PC-9 (cell line): ENCODE results near the gene APBA2. TPM values are rescaled to one million over a fixed set of nuclear protein-coding genes. Genes with fewer than 3 reads are reported as not detected.

Experiments
- BruUV-seq: library from RNA; stranded (reverse); fragments of 400-500 nt; replicated peaks from 2 replicates; lab custom pipeline; 2021; lab: Mats Ljungman, UMichigan
- CTCF ChIA-PET: fragments of 300-600 bp; sonication (Branson Sonifier 250); formaldehyde crosslinking; loops from one replicate; lab custom pipeline; 2022; ENCODE audit warnings: antibody characterized with exemption; lab: Charles Lee
- POLR2A ChIA-PET: fragments of 300-600 bp; sonication (Branson Sonifier 250); formaldehyde crosslinking; loops from one replicate; lab custom pipeline; 2022; ENCODE audit warnings: antibody characterized with exemption; ENCODE audit not compliant: unreplicated experiment; lab: Charles Lee
- DNase-seq, 2 experiments: peaks; one replicate each; pipeline versions ENCODE4 v3.0.0 to v3.0.0-alpha.2; 2015 to 2022; ENCODE audit warnings: mixed read lengths in 1 of 2
- H2AFZ ChIP-seq: fragments of 200-600 bp; sonication (generic); 2 replicates; pipeline ENCODE4 v1.8.1; 2017; ENCODE audit warnings: antibody characterized with exemption
- H3F3A ChIP-seq: fragments of 200-600 bp; sonication (generic); 2 replicates; pipeline ENCODE4 v1.8.1; 2017; ENCODE audit warnings: antibody characterized with exemption, mild to moderate bottlenecking, low read depth; ENCODE audit not compliant: insufficient read depth
- H3K27ac ChIP-seq: fragments of 200-600 bp; sonication (generic); 2 replicates; pipeline ENCODE4 v1.6.1; 2016; ENCODE audit warnings: mixed run types
- H3K27me3 ChIP-seq: fragments of 200-600 bp; sonication (generic); 2 replicates; pipeline ENCODE4 v1.6.1; 2016; ENCODE audit warnings: low read depth, mixed run types; ENCODE audit not compliant: insufficient read depth
- H3K36me3 ChIP-seq: fragments of 200-600 bp; sonication (generic); 2 replicates; pipeline ENCODE4 v1.6.1; 2016; ENCODE audit warnings: low read depth, mixed run types
- H3K4me1 ChIP-seq: fragments of 200-600 bp; sonication (generic); replicated peaks from 2 replicates; pipeline ENCODE4 v1.6.1; 2016; ENCODE audit warnings: mixed run types; ENCODE audit not compliant: insufficient read depth
- H3K4me2 ChIP-seq: fragments of 200-600 bp; sonication (generic); 2 replicates; pipeline ENCODE4 v1.6.1; 2017; ENCODE audit warnings: mixed run types
- H3K4me3 ChIP-seq: fragments of 200-600 bp; sonication (generic); 2 replicates; pipeline ENCODE4 v1.6.1; 2016; ENCODE audit warnings: mixed run types
- H3K79me2 ChIP-seq: fragments of 200-600 bp; sonication (generic); 2 replicates; pipeline ENCODE4 v1.6.1; 2017; ENCODE audit warnings: low read depth, mixed run types
- H3K9me2 ChIP-seq: fragments of 200-600 bp; sonication (generic); 2 replicates; pipeline ENCODE4 v1.8.1; 2017; ENCODE audit warnings: mild to moderate bottlenecking; ENCODE audit not compliant: insufficient read depth
- H3K9me3 ChIP-seq: fragments of 200-600 bp; sonication (generic); 2 replicates; pipeline ENCODE4 v1.8.1; 2016; ENCODE audit warnings: low read depth; ENCODE audit not compliant: insufficient read depth
- H4K20me1 ChIP-seq: fragments of 200-600 bp; sonication (generic); 2 replicates; pipeline ENCODE4 v1.8.1; 2017; ENCODE audit not compliant: insufficient read depth
- EZH2 ChIP-seq: fragments of 200-600 bp; sonication (generic); IDR thresholded peaks from 2 replicates; pipeline ENCODE4 v1.8.0; 2017; ENCODE audit warnings: antibody characterized with exemption, low read depth
- intact Hi-C: fragments of 100-400 bp; cut with micrococcal nuclease; formaldehyde crosslinking; loops from one replicate; pipeline ENCODE4 v1.10.0; 2022; ENCODE audit not compliant: unreplicated experiment
- total RNA-seq: library from RNA; stranded (reverse); gene quantifications from 2 replicates; pipeline ENCODE4 v1.2.3, GENCODE V29; 2021
- TF ChIP-seq, protein P1 (sequence below): fragments of 200-600 bp; sonication (generic); conservative IDR thresholded peaks from 2 replicates; pipeline ENCODE4 v1.6.1; 2017; ENCODE audit warnings: mixed run types, antibody characterized with exemption, mild to moderate bottlenecking, moderate library complexity

Gene APBA2
- total RNA-seq, 1 experiment from 2014 or later: not detected

DNA sequence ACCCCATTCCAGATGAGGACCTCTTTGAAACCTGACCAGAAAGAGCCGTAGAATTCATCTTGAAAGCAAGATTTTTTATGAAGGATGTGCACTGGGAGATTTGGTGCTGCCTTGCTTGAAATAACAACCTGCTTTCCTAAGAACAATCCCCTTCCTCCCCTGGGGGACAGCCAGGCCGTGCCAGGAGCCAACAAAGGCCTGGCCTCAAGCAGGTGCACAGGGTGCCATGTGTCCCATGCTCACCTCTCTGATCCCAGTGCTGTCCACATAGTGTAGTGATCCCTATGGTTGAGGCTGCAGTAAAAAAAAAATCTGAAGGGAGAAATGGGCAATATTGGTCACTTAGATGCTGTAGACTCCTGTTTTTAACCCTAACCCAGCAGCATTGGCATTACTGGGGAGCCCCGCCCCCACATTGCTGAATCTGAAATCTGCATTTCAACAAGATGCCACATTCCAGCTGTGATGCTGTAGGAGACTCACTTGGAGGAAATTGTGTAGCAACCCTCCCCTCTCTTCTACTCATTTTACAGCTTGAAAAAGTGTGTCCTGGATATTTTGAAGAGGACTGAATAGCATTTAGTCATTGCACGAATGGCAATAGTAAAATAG is 171.2 kb downstream of the APBA2 start:
- Histone ChIP-seq H3K4me3 (no peak overlapping the region), H3F3A (no peaks in the 10 kb centered on the region), H3K27me3 (peaks cover 34% of the 10 kb centered on the region), H4K20me1 (no peaks in the 10 kb centered on the region), H3K9me3 (no peaks in the 10 kb centered on the region), H3K36me3 (no peaks in the 10 kb centered on the region), H3K4me2 (no peak overlapping the region), H3K27ac (no peak overlapping the region), H3K9me2 (no peaks in the 10 kb centered on the region), H3K79me2 (no peaks in the 10 kb centered on the region), H2AFZ (no peak overlapping the region), H3K4me1 (no peaks in the 10 kb centered on the region)
- no peak for DNase-seq
- intact Hi-C loops: no loop called here
- no TSS peak for BruUV-seq
- CTCF ChIA-PET: no interaction called here
- TF ChIP-seq EZH2: no peak
- TF ChIP-seq, protein P1, sequence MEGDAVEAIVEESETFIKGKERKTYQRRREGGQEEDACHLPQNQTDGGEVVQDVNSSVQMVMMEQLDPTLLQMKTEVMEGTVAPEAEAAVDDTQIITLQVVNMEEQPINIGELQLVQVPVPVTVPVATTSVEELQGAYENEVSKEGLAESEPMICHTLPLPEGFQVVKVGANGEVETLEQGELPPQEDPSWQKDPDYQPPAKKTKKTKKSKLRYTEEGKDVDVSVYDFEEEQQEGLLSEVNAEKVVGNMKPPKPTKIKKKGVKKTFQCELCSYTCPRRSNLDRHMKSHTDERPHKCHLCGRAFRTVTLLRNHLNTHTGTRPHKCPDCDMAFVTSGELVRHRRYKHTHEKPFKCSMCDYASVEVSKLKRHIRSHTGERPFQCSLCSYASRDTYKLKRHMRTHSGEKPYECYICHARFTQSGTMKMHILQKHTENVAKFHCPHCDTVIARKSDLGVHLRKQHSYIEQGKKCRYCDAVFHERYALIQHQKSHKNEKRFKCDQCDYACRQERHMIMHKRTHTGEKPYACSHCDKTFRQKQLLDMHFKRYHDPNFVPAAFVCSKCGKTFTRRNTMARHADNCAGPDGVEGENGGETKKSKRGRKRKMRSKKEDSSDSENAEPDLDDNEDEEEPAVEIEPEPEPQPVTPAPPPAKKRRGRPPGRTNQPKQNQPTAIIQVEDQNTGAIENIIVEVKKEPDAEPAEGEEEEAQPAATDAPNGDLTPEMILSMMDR: no peak
- POLR2A ChIA-PET: no interaction called here

DNA sequence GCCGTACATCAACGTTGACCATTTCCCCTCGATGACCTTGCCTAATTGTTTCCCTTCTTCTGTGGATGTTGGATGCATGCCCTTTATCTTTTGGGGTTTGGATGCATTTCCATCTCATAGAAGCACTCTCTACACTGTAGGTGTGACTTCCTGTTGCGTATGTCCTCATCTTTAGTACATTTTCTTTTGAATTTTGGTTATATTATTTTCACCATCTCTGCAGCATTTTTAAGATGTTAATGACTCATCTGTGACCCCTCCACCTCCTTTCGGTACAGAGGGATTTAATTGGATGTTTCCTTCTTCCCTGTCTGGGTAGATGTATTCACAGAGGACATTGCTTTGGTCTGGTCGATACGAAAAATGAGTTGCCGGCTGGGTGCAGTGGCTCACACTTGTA is 172.1 kb downstream of the APBA2 start:
- H3K4me2 ChIP-seq: no peak overlapping the region
- no peak overlapping the region for H2AFZ ChIP-seq
- no peaks in the 10 kb centered on the region for H3K79me2 ChIP-seq
- no peak overlapping the region for H3K4me3 ChIP-seq
- no TSS peak for BruUV-seq
- H3K4me1 ChIP-seq: no peaks in the 10 kb centered on the region
- H3K36me3 ChIP-seq: no peaks in the 10 kb centered on the region
- H3K27me3 ChIP-seq: peaks cover 37% of the 10 kb centered on the region
- TF ChIP-seq, protein P1: no peak
- no peak for TF ChIP-seq EZH2
- H4K20me1 ChIP-seq: no peaks in the 10 kb centered on the region
- no peaks in the 10 kb centered on the region for H3F3A ChIP-seq
- CTCF ChIA-PET: no interaction called here
- H3K9me3 ChIP-seq: no peaks in the 10 kb centered on the region
- intact Hi-C loops: no loop called here
- no peaks in the 10 kb centered on the region for H3K9me2 ChIP-seq
- H3K27ac ChIP-seq: no peak overlapping the region
- POLR2A ChIA-PET: no interaction called here
- DNase-seq: no peak

DNA sequence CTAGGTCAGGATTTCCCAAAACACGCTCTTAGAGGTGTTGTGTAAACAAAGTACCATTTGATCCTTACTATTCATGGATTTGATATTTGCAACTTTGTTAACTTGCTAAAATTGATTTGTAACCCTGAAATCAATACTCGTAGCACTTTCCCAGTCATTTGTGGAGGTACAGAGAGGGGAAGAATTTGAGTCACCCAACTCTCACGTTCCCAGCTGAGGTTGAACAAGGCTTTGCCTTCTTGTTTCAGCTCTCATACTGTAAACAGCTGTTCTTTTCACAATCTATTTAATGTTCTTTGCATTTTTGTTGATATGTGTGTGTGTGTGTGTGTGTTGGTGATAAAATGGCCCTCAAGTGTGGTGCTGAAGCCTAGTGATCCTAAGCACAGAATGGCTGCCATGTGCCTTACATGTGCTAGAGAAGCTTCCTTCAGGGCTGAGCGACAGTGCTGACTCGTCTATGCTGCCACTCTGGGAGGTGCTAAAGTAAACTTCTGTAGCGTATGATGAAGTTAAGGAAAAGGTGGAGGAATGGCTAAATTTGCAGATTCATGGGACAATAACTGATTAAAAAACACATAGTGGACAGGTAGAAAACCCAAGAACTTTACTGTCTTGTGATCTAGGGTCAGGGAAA is 173.2 kb downstream of the APBA2 start:
- POLR2A ChIA-PET: no interaction called here

More for the DNA sequence above, 173.2 kb downstream of the APBA2 start:
- no peak overlapping the region for H3K4me2 ChIP-seq
- H3K27me3 ChIP-seq: peaks cover 36% of the 10 kb centered on the region; the same call in 1 of the 2 replicates
- no peak overlapping the region for H2AFZ ChIP-seq
- no peak overlapping the region for H3K4me3 ChIP-seq
- CTCF ChIA-PET: no interaction called here
- DNase-seq: no peak
- H3F3A ChIP-seq: no peaks in the 10 kb centered on the region
- no peaks in the 10 kb centered on the region for H3K9me2 ChIP-seq
- no peaks in the 10 kb centered on the region for H3K9me3 ChIP-seq
- BruUV-seq: no TSS peak
- no peak for TF ChIP-seq EZH2
- TF ChIP-seq, protein P1: no peak
- H3K36me3 ChIP-seq: no peaks in the 10 kb centered on the region
- no peaks in the 10 kb centered on the region for H4K20me1 ChIP-seq
- no peaks in the 10 kb centered on the region for H3K4me1 ChIP-seq
- H3K79me2 ChIP-seq: no peaks in the 10 kb centered on the region
- intact Hi-C loops: no loop called here
- no peak overlapping the region for H3K27ac ChIP-seq
